Measurements from ENCODE around the gene CDC42BPG. TPM values are rescaled to one million over a fixed set of nuclear protein-coding genes. Genes with fewer than 3 reads are reported as not detected.

The CDC42BPG gene
- total RNA-seq, 1 experiment from 2014 or later: 14.5 TPM

DNA sequence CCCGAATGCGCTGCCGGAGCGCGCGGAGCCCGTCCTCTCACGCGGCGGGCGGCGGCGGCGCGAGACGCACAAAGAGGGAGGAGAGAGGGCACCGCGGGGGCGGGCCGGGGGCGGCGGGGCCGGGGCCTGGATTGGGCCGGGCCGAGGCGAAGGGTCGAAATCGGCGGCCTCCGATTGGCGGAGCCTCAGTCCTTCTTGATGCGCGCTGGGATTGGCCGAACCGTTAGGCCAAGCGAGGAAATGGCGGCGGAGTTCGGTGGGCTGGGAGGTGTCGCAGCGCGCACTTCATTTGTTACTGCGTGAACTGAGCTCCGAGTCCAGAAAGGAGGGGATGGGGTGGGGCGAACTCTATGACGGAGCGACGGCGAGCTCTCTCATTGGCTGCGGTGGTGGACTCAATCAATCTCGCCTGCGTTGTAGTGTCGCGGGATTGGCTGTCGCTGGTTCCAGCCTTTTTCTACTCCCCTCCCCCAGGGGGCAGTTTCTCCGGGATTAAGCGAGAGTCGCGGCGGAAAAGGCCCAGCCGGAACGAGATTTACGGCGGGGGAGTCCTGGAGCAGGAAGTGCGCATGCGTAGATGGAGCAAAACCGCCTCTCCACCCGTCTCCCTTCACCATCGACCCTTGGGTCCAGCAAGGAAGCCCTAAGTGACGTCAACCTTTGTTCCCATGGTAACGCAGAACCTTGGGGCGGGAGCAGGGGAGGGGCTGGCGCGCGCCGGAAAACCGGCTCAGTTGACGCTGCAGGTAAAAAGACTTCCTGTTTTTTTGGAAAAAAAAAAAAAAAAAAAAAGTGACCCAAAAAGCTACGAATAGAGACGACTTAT is 65.8 kb downstream of the CDC42BPG start, which contains the start of gene SF1:
SF1 (minus strand) TSS at position 70 of the 826 bp plus-strand sequence. CDS start 150 bp downstream, outside the sequence.
- Histone ChIP-seq H2AFZ (ENCODE audit: low read length) (peak within 1 kb of the TSS; percentile 91), H3K36me3 (ENCODE audit: low read depth, low read length) (peaks cover 37% of the 10 kb centered on the region), H3F3A (ENCODE audit: low read length, unreplicated experiment) (peaks cover 5% of the 10 kb centered on the region), H3K4me2 (ENCODE audit: low read length) (peak within 1 kb of the TSS; percentile 88), H3K4me3 (ENCODE audit: low read length) (peak within 1 kb of the TSS; percentile 85), H3K27ac (ENCODE audit: low read length) (peak within 1 kb of the TSS; percentile 87), H3K9me3 (ENCODE audit: low read length) (no peaks in the 10 kb centered on the region), H3K27me3 (ENCODE audit: low read length) (no peaks in the 10 kb centered on the region), H3K4me1 (ENCODE audit: insufficient read depth, low read length) (peaks cover 25% of the 10 kb centered on the region), H4K20me1 (ENCODE audit: low read length) (peaks cover 38% of the 10 kb centered on the region), H3K9ac (ENCODE audit: low read length) (peak within 1 kb of the TSS; percentile 95), H3K79me2 (ENCODE audit: low read length) (peaks cover 39% of the 10 kb centered on the region), H3K9me2 (replicated peaks; ENCODE audit: low read length) (no peaks in the 10 kb centered on the region)
- DNase-seq (peak; percentile 100), ATAC-seq (peak; percentile 92)
- ChIA-PET POLR2A (ENCODE audit: unreplicated experiment) (interaction anchor here (0.6 to 1.2 kb wide), 9 partner anchors 16 to 645 kb away, joined by 4 to 7 read pairs (median 6); partner anchors contain the start of genes CDC42BPG, PRDX5, TM7SF2 and TRMT112), CTCF (interaction anchor here (0.5 to 0.9 kb wide), 6 partner anchors 9 to 1212 kb away, joined by 3 to 5 read pairs (median 4); partner anchors contain the start of gene CDC42BPG)
- no TSS peak for BruUV-seq (replicated peaks)
- intact Hi-C loops (cut with micrococcal nuclease): loop anchor here (2.0 kb wide), 2 partner anchors 24 to 32 kb away; partner anchors contain the start of genes MAP4K2 and MEN1
- TF ChIP-seq CTCF (conservative IDR thresholded peaks at IDR 0.05; ENCODE audit: low read depth, low read length) (no peak; the same call in 1 of the 2 replicates), EZH2phosphoT487 (IDR thresholded peaks at IDR 0.05; ENCODE audit: borderline replicate concordance, low read length) (no peak), EZH2 (IDR thresholded peaks at IDR 0.05; ENCODE audit: low read length, unreplicated experiment) (no peak)

DNA sequence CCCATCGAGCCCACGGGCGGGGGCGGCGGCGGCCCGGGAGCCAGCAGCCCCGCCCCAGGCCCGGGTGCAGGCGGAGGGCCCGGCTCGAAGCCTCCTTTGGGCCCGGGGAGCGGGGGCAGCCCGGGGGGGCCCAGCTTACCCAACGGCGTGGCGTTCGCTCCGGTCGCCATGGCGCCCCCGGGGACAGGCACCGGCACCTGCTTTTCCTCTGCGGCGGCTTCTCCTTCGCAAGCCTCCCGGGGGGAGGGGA is 66.3 kb downstream of the CDC42BPG start:
- Histone ChIP-seq H3K4me2 (ENCODE audit: low read length) (peak overlapping the region; percentile 78), H4K20me1 (ENCODE audit: low read length) (peaks cover 44% of the 10 kb centered on the region), H3K27ac (ENCODE audit: low read length) (peak overlapping the region; percentile 87), H3K27me3 (ENCODE audit: low read length) (no peaks in the 10 kb centered on the region), H3K36me3 (ENCODE audit: low read depth, low read length) (peaks cover 43% of the 10 kb centered on the region), H3K9ac (ENCODE audit: low read length) (peak overlapping the region; percentile 95), H3K4me3 (ENCODE audit: low read length) (peak overlapping the region; percentile 82), H3K79me2 (ENCODE audit: low read length) (peaks cover 44% of the 10 kb centered on the region), H2AFZ (ENCODE audit: low read length) (no peak overlapping the region), H3K9me2 (replicated peaks; ENCODE audit: low read length) (no peaks in the 10 kb centered on the region), H3K4me1 (ENCODE audit: insufficient read depth, low read length) (peaks cover 25% of the 10 kb centered on the region), H3K9me3 (ENCODE audit: low read length) (no peaks in the 10 kb centered on the region), H3F3A (ENCODE audit: low read length, unreplicated experiment) (peaks cover 5% of the 10 kb centered on the region)
- ATAC-seq (peak; percentile 1), DNase-seq (no peak)
- CTCF ChIA-PET: interaction anchor here (0.6 to 0.9 kb wide), 4 partner anchors 9 to 535 kb away, joined by 3 to 5 read pairs (median 4); no protein-coding TSS in a partner anchor
- POLR2A ChIA-PET (ENCODE audit: unreplicated experiment): interaction anchor here (0.9 kb wide), 5 partner anchors 15 to 460 kb away, joined by 4 to 7 read pairs (median 5); partner anchors contain the start of genes PRDX5, TM7SF2 and TRMT112
- intact Hi-C loops (cut with micrococcal nuclease): loop anchor here (2.0 kb wide), 2 partner anchors 25 to 33 kb away; partner anchors contain the start of genes MAP4K2 and MEN1
- no TSS peak for BruUV-seq (replicated peaks)
- TF ChIP-seq EZH2 (IDR thresholded peaks at IDR 0.05; ENCODE audit: low read length, unreplicated experiment) (no peak), CTCF (conservative IDR thresholded peaks at IDR 0.05; ENCODE audit: low read depth, low read length) (no peak), EZH2phosphoT487 (IDR thresholded peaks at IDR 0.05; ENCODE audit: borderline replicate concordance, low read length) (no peak)

Measured in PC-3 (cell line).